C4-2B (cell line): ENCODE measurements around the gene SCAPER.

ENCODE experiments used
- ZFX ChIP-seq: fragments of 450-650 bp; IDR thresholded peaks from 2 replicates; pipeline ENCODE4 v1.6.1; 2017
- TF ChIP-seq, protein P1 (sequence below): fragments of 450-650 bp; conservative IDR thresholded peaks from 2 replicates; pipeline ENCODE4 v1.5.1; 2017; ENCODE audit warnings: mild to moderate bottlenecking

- TF ChIP-seq, protein P1, sequence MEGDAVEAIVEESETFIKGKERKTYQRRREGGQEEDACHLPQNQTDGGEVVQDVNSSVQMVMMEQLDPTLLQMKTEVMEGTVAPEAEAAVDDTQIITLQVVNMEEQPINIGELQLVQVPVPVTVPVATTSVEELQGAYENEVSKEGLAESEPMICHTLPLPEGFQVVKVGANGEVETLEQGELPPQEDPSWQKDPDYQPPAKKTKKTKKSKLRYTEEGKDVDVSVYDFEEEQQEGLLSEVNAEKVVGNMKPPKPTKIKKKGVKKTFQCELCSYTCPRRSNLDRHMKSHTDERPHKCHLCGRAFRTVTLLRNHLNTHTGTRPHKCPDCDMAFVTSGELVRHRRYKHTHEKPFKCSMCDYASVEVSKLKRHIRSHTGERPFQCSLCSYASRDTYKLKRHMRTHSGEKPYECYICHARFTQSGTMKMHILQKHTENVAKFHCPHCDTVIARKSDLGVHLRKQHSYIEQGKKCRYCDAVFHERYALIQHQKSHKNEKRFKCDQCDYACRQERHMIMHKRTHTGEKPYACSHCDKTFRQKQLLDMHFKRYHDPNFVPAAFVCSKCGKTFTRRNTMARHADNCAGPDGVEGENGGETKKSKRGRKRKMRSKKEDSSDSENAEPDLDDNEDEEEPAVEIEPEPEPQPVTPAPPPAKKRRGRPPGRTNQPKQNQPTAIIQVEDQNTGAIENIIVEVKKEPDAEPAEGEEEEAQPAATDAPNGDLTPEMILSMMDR, result no peak
- TF ChIP-seq ZFX, result no peak
Observed at GRCh38 chr15:76905855-76906254, 715 bp upstream of the SCAPER start.
